Measurements from ENCODE around the gene IQCE. TPM values are rescaled to one million over a fixed set of nuclear protein-coding genes. Genes with fewer than 3 reads are reported as not detected.
"Not testable (repeated sequence)": the region's sequence is repeated elsewhere in the genome, so short reads cannot be mapped to it uniquely, and the experiment has no call there.

Gene IQCE
- total RNA-seq, 1 experiment from 2014 or later: 44.8 TPM

- in situ Hi-C loops (cut with HindIII; ENCODE audit: low pct_unique_long_range_greater_than_20kb, low sequenced_read_pairs): no loop called here
- intact Hi-C loops (cut with micrococcal nuclease; ENCODE audit: unreplicated experiment): no loop called here
- no peaks in the 10 kb centered on the region for H3K36me3 ChIP-seq (ENCODE audit: control insufficient read depth, insufficient read depth, low read length)
- ChIA-PET CTCF (interaction anchor here (0.7 kb wide), 1 partner anchor 106 kb away, joined by 6 read pairs; no protein-coding TSS in a partner anchor), POLR2A (interaction anchor here (0.6 kb wide), 1 partner anchor 8 kb away, joined by 4 read pairs; no protein-coding TSS in a partner anchor)
- BruUV-seq (replicated peaks): no TSS peak
- TF ChIP-seq, protein P1, sequence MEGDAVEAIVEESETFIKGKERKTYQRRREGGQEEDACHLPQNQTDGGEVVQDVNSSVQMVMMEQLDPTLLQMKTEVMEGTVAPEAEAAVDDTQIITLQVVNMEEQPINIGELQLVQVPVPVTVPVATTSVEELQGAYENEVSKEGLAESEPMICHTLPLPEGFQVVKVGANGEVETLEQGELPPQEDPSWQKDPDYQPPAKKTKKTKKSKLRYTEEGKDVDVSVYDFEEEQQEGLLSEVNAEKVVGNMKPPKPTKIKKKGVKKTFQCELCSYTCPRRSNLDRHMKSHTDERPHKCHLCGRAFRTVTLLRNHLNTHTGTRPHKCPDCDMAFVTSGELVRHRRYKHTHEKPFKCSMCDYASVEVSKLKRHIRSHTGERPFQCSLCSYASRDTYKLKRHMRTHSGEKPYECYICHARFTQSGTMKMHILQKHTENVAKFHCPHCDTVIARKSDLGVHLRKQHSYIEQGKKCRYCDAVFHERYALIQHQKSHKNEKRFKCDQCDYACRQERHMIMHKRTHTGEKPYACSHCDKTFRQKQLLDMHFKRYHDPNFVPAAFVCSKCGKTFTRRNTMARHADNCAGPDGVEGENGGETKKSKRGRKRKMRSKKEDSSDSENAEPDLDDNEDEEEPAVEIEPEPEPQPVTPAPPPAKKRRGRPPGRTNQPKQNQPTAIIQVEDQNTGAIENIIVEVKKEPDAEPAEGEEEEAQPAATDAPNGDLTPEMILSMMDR (IDR thresholded peaks at IDR 0.05): no peak
- TF ChIP-seq SIN3A (IDR thresholded peaks at IDR 0.05; ENCODE audit: borderline replicate concordance, insufficient read depth, low read depth, low read length): no peak
- no peak for TF ChIP-seq TCF7L2 (IDR thresholded peaks at IDR 0.05; ENCODE audit: low read depth, low read length)
- TF ChIP-seq POLR2AphosphoS5 (IDR thresholded peaks at IDR 0.05; ENCODE audit: low read depth, low read length): no peak; the same call in 1 of the 2 replicates
- no peak for TF ChIP-seq REST (IDR thresholded peaks at IDR 0.05; ENCODE audit: insufficient read depth in 1 of 2, low read depth in 2 of 2, low read length in 1 of 2)
- no peaks in the 10 kb centered on the region for H3K9me3 ChIP-seq (ENCODE audit: control insufficient read depth, insufficient read depth, low read depth, low read length)
- ATAC-seq (0 out of 2 replicates have a peak, but pooled peaks have one; percentile 1), DNase-seq (ENCODE audit: low read depth, low spot score) (no peak)
- no peak overlapping the region for H3K4me3 ChIP-seq (ENCODE audit: low read depth in 2 of 2, low read length in 2 of 2)
- H3K27ac ChIP-seq (ENCODE audit: low read length): peak overlapping the region; percentile 85
- no peaks in the 10 kb centered on the region for H3K27me3 ChIP-seq (ENCODE audit: control insufficient read depth, insufficient read depth, low read length)
- peaks cover 58% of the 10 kb centered on the region for H3K4me1 ChIP-seq (ENCODE audit: control insufficient read depth, insufficient read depth, low read length)
Observed at GRCh38 chr7:2530071-2530987, 28.4 kb upstream of the IQCE start.

DNA sequence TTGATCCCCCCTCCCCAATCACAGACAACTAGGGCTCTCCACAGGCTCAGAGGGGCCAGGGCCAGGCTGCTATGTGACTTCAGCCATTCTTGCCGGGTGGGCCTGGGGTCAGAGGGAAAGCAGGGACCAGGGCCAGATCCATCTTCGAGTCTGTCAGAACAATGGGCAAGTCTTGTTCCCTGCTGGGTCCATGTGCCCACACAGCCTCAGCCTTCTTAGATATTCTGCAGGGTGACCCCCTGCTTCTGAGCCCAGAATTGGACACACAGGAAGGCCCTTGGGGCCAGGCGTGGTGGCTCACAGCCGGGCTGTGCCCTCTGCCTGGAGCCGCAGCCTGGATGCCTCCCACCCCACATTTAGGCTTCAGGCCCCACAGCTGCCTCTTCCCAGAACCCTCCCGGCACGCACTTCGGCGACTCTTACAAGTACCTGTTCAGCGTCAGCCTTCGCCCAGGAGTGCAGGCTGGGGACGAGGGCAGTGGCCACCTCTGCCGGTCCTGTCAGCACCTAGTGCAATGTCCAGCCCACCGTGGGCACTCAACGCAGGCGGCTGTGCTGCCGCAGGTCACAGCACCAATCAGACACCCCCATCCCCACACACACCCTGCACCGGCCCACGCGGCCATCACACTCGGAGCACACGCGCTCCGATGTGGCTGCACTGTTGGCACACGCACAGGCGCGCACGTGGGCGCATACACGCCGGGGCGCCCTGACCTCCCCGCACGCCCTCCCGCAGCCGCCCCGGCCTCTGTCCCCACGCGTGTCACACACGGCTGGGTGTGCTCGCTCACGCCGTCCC is 27.6 kb upstream of the IQCE start:
- Histone ChIP-seq H3K4me1 (ENCODE audit: control insufficient read depth, insufficient read depth, low read length) (peaks cover 49% of the 10 kb centered on the region), H3K27ac (ENCODE audit: low read length) (peak overlapping the region; percentile 85)
- intact Hi-C loops (cut with micrococcal nuclease; ENCODE audit: unreplicated experiment); H3K36me3 ChIP-seq (ENCODE audit: control insufficient read depth, insufficient read depth, low read length); ATAC-seq; H3K27me3 ChIP-seq (ENCODE audit: control insufficient read depth, insufficient read depth, low read length); H3K4me3 ChIP-seq (ENCODE audit: low read depth in 2 of 2, low read length in 2 of 2); CTCF ChIA-PET; H3K9me3 ChIP-seq (ENCODE audit: control insufficient read depth, insufficient read depth, low read depth, low read length); in situ Hi-C loops (cut with HindIII; ENCODE audit: low pct_unique_long_range_greater_than_20kb, low sequenced_read_pairs); DNase-seq (ENCODE audit: low read depth, low spot score); BruUV-seq (replicated peaks): not testable (repeated sequence)
- POLR2A ChIA-PET: interaction anchor here (0.6 kb wide), 1 partner anchor 9 kb away, joined by 4 read pairs; no protein-coding TSS in a partner anchor
- 0 out of 2 replicates have a peak, but pooled peaks have one; percentile 32 for TF ChIP-seq SIN3A (IDR thresholded peaks at IDR 0.05; ENCODE audit: borderline replicate concordance, insufficient read depth, low read depth, low read length)
- peak; percentile 33; the same call in 1 of the 2 replicates for TF ChIP-seq POLR2AphosphoS5 (IDR thresholded peaks at IDR 0.05; ENCODE audit: low read depth, low read length)

GRCh38 chr7:2531796-2532110 is 27.0 kb upstream of the IQCE start:
- H3K27me3 ChIP-seq (ENCODE audit: control insufficient read depth, insufficient read depth, low read length); POLR2A ChIA-PET; H3K4me3 ChIP-seq (ENCODE audit: low read depth in 2 of 2, low read length in 2 of 2); H3K9me3 ChIP-seq (ENCODE audit: control insufficient read depth, insufficient read depth, low read depth, low read length); CTCF ChIA-PET; intact Hi-C loops (cut with micrococcal nuclease; ENCODE audit: unreplicated experiment); H3K27ac ChIP-seq (ENCODE audit: low read length); H3K36me3 ChIP-seq (ENCODE audit: control insufficient read depth, insufficient read depth, low read length); BruUV-seq (replicated peaks); in situ Hi-C loops (cut with HindIII; ENCODE audit: low pct_unique_long_range_greater_than_20kb, low sequenced_read_pairs); DNase-seq (ENCODE audit: low read depth, low spot score); ATAC-seq: not testable (repeated sequence)
- peaks cover 44% of the 10 kb centered on the region for H3K4me1 ChIP-seq (ENCODE audit: control insufficient read depth, insufficient read depth, low read length)

DNA sequence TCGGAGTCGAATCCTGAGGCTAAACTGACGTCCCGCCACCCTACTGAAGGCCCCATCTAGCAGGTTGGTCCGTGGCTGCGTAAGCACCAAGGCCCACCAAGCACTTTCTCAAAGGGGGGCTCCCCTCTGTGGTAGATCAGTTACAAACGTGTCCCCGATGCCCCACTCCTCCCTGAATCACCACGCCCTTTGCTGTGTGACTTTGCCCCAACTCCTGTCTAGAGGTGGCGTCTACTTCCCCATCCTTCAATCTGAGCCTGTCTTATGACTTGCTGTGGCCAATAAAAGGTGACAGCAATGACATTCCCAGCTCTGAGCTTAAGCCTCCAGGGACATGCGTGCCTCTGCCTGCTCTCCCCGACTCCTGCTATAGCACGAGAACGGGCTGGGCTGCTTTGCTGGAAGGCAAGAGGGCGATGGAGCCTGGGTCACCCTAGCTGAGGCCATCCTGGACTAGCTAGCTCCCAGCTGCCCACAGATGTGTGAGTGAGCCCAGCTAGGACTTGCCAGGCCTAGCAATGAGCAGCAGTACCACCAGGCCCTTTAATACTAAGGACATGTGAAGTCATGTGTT is 26.5 kb upstream of the IQCE start:
- intact Hi-C loops (cut with micrococcal nuclease; ENCODE audit: unreplicated experiment); POLR2A ChIA-PET; CTCF ChIA-PET; H3K9me3 ChIP-seq (ENCODE audit: control insufficient read depth, insufficient read depth, low read depth, low read length); DNase-seq (ENCODE audit: low read depth, low spot score); H3K27me3 ChIP-seq (ENCODE audit: control insufficient read depth, insufficient read depth, low read length); H3K27ac ChIP-seq (ENCODE audit: low read length); in situ Hi-C loops (cut with HindIII; ENCODE audit: low pct_unique_long_range_greater_than_20kb, low sequenced_read_pairs); H3K36me3 ChIP-seq (ENCODE audit: control insufficient read depth, insufficient read depth, low read length); H3K4me3 ChIP-seq (ENCODE audit: low read depth in 2 of 2, low read length in 2 of 2); ATAC-seq; BruUV-seq (replicated peaks): not testable (repeated sequence)
- peaks cover 39% of the 10 kb centered on the region for H3K4me1 ChIP-seq (ENCODE audit: control insufficient read depth, insufficient read depth, low read length)
